PC-3 (cell line): ENCODE measurements around the gene RAPGEF4. TPM values are rescaled to one million over a fixed set of nuclear protein-coding genes. Genes with fewer than 3 reads are reported as not detected.

Experiments
- ATAC-seq: fragments of 200-7000 bp; cut with Tn5 transposase; 2 replicates; pipeline ENCODE4 v1.9.1; 2020; ENCODE audit warnings: mild to moderate bottlenecking, moderate library complexity
- BruUV-seq: library from RNA; stranded (reverse); fragments of 400-500 nt; replicated peaks from 2 replicates; lab custom pipeline; 2021; lab: Mats Ljungman, UMichigan
- CTCF ChIA-PET: fragments of 300-600 bp; sonication (Branson Sonifier 250); formaldehyde crosslinking; loops from one replicate; lab custom pipeline; 2022; ENCODE audit warnings: antibody characterized with exemption; lab: Charles Lee
- POLR2A ChIA-PET: fragments of 300-600 bp; sonication (Branson Sonifier 250); formaldehyde crosslinking; loops from one replicate; lab custom pipeline; 2022; ENCODE audit warnings: antibody characterized with exemption; ENCODE audit not compliant: unreplicated experiment; lab: Charles Lee
- DNase-seq: peaks from one replicate; pipeline ENCODE4 v3.0.0-alpha.2; 2015
- H2AFZ ChIP-seq: fragments of 300-600 bp; sonication (generic); 2 replicates; pipeline ENCODE4 v1.6.0; 2016; ENCODE audit warnings: antibody characterized with exemption, low read length
- H3F3A ChIP-seq: fragments of 300-600 bp; sonication (generic); one replicate; pipeline ENCODE4 v1.6.0; 2017; ENCODE audit warnings: antibody characterized with exemption, low read length, control low read depth, mild to moderate bottlenecking; ENCODE audit not compliant: unreplicated experiment
- H3K27ac ChIP-seq: fragments of 300-600 bp; sonication (generic); 2 replicates; pipeline ENCODE4 v1.5.1; 2016; ENCODE audit warnings: mild to moderate bottlenecking, low read length
- H3K27me3 ChIP-seq: fragments of 300-600 bp; sonication (generic); 2 replicates; pipeline ENCODE4 v1.6.1; 2016; ENCODE audit warnings: low read length, mixed read lengths
- H3K36me3 ChIP-seq: fragments of 300-600 bp; sonication (generic); 2 replicates; pipeline ENCODE4 v1.6.1; 2016; ENCODE audit warnings: low read depth, mixed run types, low read length, mixed read lengths
- H3K4me1 ChIP-seq: fragments of 300-600 bp; sonication (generic); 2 replicates; pipeline ENCODE4 v1.5.1; 2016; ENCODE audit warnings: low read length; ENCODE audit not compliant: insufficient read depth
- H3K4me2 ChIP-seq: fragments of 300-600 bp; sonication (generic); 2 replicates; pipeline ENCODE4 v1.6.0; 2016; ENCODE audit warnings: low read length
- H3K4me3 ChIP-seq: fragments of 300-600 bp; sonication (generic); 2 replicates; pipeline ENCODE4 v1.5.1; 2016; ENCODE audit warnings: mild to moderate bottlenecking, low read length, mixed read lengths
- H3K79me2 ChIP-seq: fragments of 300-600 bp; sonication (generic); 2 replicates; pipeline ENCODE4 v1.6.1; 2017; ENCODE audit warnings: low read length, mixed read lengths
- H3K9ac ChIP-seq: fragments of 300-600 bp; sonication (generic); 2 replicates; pipeline ENCODE4 v1.6.0; 2016; ENCODE audit warnings: mild to moderate bottlenecking, low read length
- H3K9me2 ChIP-seq: fragments of 300-600 bp; sonication (generic); replicated peaks from 2 replicates; pipeline ENCODE4 v1.6.1; 2016; ENCODE audit warnings: mixed run types, low read length, mixed read lengths
- H3K9me3 ChIP-seq: fragments of 300-600 bp; sonication (generic); 2 replicates; pipeline ENCODE4 v1.6.1; 2016; ENCODE audit warnings: low read length, mixed read lengths
- H4K20me1 ChIP-seq: fragments of 300-600 bp; sonication (generic); 2 replicates; pipeline ENCODE4 v1.6.1; 2016; ENCODE audit warnings: low read length, mixed read lengths
- EZH2 ChIP-seq: fragments of 300-600 bp; sonication (generic); IDR thresholded peaks from one replicate; pipeline ENCODE4 v1.6.1; 2017; ENCODE audit warnings: antibody characterized with exemption, mild to moderate bottlenecking, low read length; ENCODE audit not compliant: unreplicated experiment
- EZH2phosphoT487 ChIP-seq: fragments of 300-600 bp; sonication (generic); IDR thresholded peaks from 2 replicates; pipeline ENCODE4 v1.6.1; 2018; ENCODE audit warnings: mild to moderate bottlenecking, antibody characterized with exemption, low read length, borderline replicate concordance
- intact Hi-C: fragments of 100-400 bp; cut with micrococcal nuclease; formaldehyde crosslinking; loops from 2 replicates; pipeline ENCODE4 v1.9.0; 2023
- total RNA-seq: library from RNA; depleted of rRNA; stranded (reverse); fragments of >200 nt; gene quantifications from 2 replicates; pipeline ENCODE4 v1.2.3, GENCODE V29; 2014
- TF ChIP-seq, protein P1 (sequence below): fragments of 300-600 bp; sonication (generic); conservative IDR thresholded peaks from 2 replicates; pipeline ENCODE4 v1.5.1; 2017; ENCODE audit warnings: antibody characterized with exemption, low read depth, mild to moderate bottlenecking, low read length

RAPGEF4 gene
- total RNA-seq, 1 experiment from 2014 or later: 0.87 TPM

DNA sequence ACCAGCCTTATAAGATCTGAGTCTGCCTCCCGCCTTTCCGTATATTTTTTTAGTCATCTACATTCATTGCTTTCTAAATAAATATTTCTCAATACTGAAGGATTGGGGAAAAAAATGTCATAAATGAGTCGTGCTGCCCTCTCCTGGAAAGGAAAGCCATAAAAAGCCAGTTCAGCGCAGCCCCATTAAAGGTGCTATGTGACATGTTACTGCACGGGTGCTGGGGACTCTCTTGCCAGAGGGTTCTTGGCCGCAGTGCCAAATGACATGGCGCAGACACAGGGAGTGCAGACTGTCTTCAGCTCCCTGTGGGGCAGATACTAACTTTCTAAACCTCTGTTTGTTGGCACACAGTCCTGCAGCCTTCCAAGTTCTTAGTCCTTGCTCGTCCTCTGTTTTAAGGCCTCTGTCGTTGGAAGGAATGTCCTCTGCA lies 286.3 kb downstream of the RAPGEF4 start:
- Histone ChIP-seq H3K36me3 (no peaks in the 10 kb centered on the region), H3F3A (no peaks in the 10 kb centered on the region), H3K27ac (no peak overlapping the region), H3K4me1 (peaks cover 6% of the 10 kb centered on the region), H3K79me2 (no peaks in the 10 kb centered on the region), H3K9ac (no peak overlapping the region), H4K20me1 (no peaks in the 10 kb centered on the region), H3K4me2 (peak overlapping the region; percentile 25; the same call in 1 of the 2 replicates), H2AFZ (peak overlapping the region; percentile 28), H3K9me2 (no peaks in the 10 kb centered on the region), H3K27me3 (no peaks in the 10 kb centered on the region), H3K4me3 (no peak overlapping the region), H3K9me3 (no peaks in the 10 kb centered on the region)
- BruUV-seq: no TSS peak
- ChIA-PET POLR2A (no interaction called here), CTCF (interaction anchor here (1.0 kb wide), 1 partner anchor 208 kb away, joined by 3 read pairs; no protein-coding TSS in a partner anchor)
- TF ChIP-seq EZH2phosphoT487 (no peak), EZH2 (no peak)
- TF ChIP-seq, protein P1, sequence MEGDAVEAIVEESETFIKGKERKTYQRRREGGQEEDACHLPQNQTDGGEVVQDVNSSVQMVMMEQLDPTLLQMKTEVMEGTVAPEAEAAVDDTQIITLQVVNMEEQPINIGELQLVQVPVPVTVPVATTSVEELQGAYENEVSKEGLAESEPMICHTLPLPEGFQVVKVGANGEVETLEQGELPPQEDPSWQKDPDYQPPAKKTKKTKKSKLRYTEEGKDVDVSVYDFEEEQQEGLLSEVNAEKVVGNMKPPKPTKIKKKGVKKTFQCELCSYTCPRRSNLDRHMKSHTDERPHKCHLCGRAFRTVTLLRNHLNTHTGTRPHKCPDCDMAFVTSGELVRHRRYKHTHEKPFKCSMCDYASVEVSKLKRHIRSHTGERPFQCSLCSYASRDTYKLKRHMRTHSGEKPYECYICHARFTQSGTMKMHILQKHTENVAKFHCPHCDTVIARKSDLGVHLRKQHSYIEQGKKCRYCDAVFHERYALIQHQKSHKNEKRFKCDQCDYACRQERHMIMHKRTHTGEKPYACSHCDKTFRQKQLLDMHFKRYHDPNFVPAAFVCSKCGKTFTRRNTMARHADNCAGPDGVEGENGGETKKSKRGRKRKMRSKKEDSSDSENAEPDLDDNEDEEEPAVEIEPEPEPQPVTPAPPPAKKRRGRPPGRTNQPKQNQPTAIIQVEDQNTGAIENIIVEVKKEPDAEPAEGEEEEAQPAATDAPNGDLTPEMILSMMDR: peak; percentile 83
- DNase-seq (peak; percentile 90), ATAC-seq (peak; percentile 94)
- intact Hi-C loops: loop anchor here (1.0 to 2.0 kb wide), 4 partner anchors 50 to 216 kb away; no protein-coding TSS in a partner anchor

DNA sequence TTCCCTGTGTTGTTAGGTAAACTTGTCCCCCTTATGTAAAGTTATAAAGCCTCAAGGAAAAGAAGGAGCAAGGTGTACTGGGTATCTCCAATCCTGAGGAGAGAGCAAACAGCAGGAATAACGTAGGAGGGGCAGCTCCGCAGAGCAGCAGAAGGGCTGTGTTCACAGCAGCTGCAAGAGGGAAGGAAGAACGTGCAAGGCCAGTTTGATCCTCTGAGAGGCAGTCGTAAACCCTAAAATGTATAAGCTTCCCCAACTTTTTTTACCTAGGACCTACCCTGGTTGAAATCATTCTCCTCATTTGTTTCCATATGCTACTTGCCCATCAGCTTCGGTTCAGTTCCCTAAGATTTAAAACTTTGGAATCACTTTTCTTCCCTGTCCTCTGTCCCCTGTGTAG lies 288.1 kb downstream of the RAPGEF4 start:
- no TSS peak for BruUV-seq
- no peak for ATAC-seq
- no peak for DNase-seq
- no peak overlapping the region for H3K9ac ChIP-seq
- H3K4me1 ChIP-seq: peaks cover 10% of the 10 kb centered on the region
- H3K79me2 ChIP-seq: no peaks in the 10 kb centered on the region
- intact Hi-C loops: loop anchor here (2.0 kb wide), 1 partner anchor 91 kb away; no protein-coding TSS in a partner anchor
- no peaks in the 10 kb centered on the region for H3F3A ChIP-seq
- H2AFZ ChIP-seq: no peak overlapping the region
- H3K9me2 ChIP-seq: no peaks in the 10 kb centered on the region
- H3K36me3 ChIP-seq: no peaks in the 10 kb centered on the region
- TF ChIP-seq, protein P1: no peak
- H3K27ac ChIP-seq: no peak overlapping the region
- no peak overlapping the region for H3K4me2 ChIP-seq
- H4K20me1 ChIP-seq: no peaks in the 10 kb centered on the region
- POLR2A ChIA-PET: no interaction called here
- H3K27me3 ChIP-seq: no peaks in the 10 kb centered on the region
- no peak overlapping the region for H3K4me3 ChIP-seq
- H3K9me3 ChIP-seq: no peaks in the 10 kb centered on the region
- CTCF ChIA-PET: interaction anchor here (0.5 kb wide), 1 partner anchor 23 kb away, joined by 3 read pairs; no protein-coding TSS in a partner anchor

DNA sequence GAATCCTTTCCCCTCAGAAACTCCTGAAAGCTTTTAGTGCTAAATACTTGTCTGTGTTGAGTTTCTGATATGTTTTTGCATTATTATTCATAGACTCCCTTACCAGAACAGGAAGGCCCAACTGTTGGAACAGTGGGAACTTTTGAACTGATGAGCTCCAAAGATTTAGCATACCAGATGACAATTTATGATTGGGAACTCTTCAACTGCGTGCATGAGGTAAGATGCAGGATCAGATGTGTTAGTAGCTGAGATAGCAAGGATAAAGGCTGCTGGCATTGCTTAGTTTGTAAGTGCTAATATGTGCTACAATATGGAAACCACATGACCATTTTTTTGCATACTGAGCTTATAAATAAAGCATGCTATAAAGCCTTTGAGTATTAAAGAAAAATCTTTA lies 290.8 kb downstream of the RAPGEF4 start:
- no peaks in the 10 kb centered on the region for H3K36me3 ChIP-seq
- ATAC-seq (no peak), DNase-seq (no peak)
- no peak overlapping the region for H3K4me3 ChIP-seq
- no peaks in the 10 kb centered on the region for H3F3A ChIP-seq
- intact Hi-C loops: loop anchor here (2.0 to 5.0 kb wide), 2 partner anchors 376 to 1321 kb away; no protein-coding TSS in a partner anchor
- H3K9ac ChIP-seq: no peak overlapping the region
- H3K4me1 ChIP-seq: peaks cover 7% of the 10 kb centered on the region
- H3K4me2 ChIP-seq: no peak overlapping the region
- H4K20me1 ChIP-seq: no peaks in the 10 kb centered on the region
- no peak overlapping the region for H2AFZ ChIP-seq
- BruUV-seq: no TSS peak
- H3K79me2 ChIP-seq: no peaks in the 10 kb centered on the region
- ChIA-PET POLR2A (no interaction called here), CTCF (interaction anchor here (0.7 to 2.1 kb wide), 4 partner anchors 23 to 184 kb away, joined by 3 to 6 read pairs (median 4); no protein-coding TSS in a partner anchor)
- no peaks in the 10 kb centered on the region for H3K27me3 ChIP-seq
- H3K9me3 ChIP-seq: no peaks in the 10 kb centered on the region
- TF ChIP-seq EZH2phosphoT487 (no peak), EZH2 (no peak)
- TF ChIP-seq, protein P1: no peak
- H3K27ac ChIP-seq: no peak overlapping the region
- H3K9me2 ChIP-seq: no peaks in the 10 kb centered on the region
